H1 (cell line): Measurements from ENCODE around the gene DRC7. TPM values are rescaled to one million over a fixed set of nuclear protein-coding genes. Genes with fewer than 3 reads are reported as not detected.

Experiments used
- CTCF ChIA-PET: fragments of 300-600 bp; sonication (Branson Sonifier 250); formaldehyde crosslinking; loops from one replicate; lab custom pipeline; 2021; ENCODE audit not compliant: partially characterized antibody; lab: Charles Lee
- POLR2A ChIA-PET: fragments of 300-600 bp; sonication (Branson Sonifier 250); formaldehyde crosslinking; loops from one replicate; lab custom pipeline; 2021; ENCODE audit warnings: inconsistent platforms; ENCODE audit not compliant: partially characterized antibody; lab: Charles Lee
- DNase-seq, 2 experiments: peaks; one replicate each; pipeline versions ENCODE4 v3.0.0 to v3.0.0-alpha.2; 2010 to 2022; ENCODE audit warnings: low spot score in 2 of 2, low read depth in 1 of 2, mixed read lengths in 1 of 2
- FAIRE-seq: peaks from 2 replicates; lab custom pipeline; 2011; peaks lifted over from hg19 to GRCh38; lab: Jason Lieb, UNC
- H2AFZ ChIP-seq: 2 replicates; pipeline ENCODE4 v1.8.1; 2012; ENCODE audit warnings: low read length, inconsistent platforms
- H2AK5ac ChIP-seq: 2 replicates; pipeline ENCODE4 v1.6.1; 2013; ENCODE audit warnings: low read depth, low read length
- H2BK120ac ChIP-seq: replicated peaks from 2 replicates; pipeline ENCODE3; 2013; ENCODE audit warnings: low read depth, low read length, inconsistent platforms
- H2BK12ac ChIP-seq: 2 replicates; pipeline ENCODE4 v1.6.1; 2013; ENCODE audit warnings: low read depth, low read length
- H2BK15ac ChIP-seq: 2 replicates; pipeline ENCODE4 v1.6.1; 2013; ENCODE audit warnings: low read length
- H2BK20ac ChIP-seq: 2 replicates; pipeline ENCODE4 v1.6.1; 2013; ENCODE audit warnings: low read length
- H2BK5ac ChIP-seq: 2 replicates; pipeline ENCODE4 v1.6.1; 2013; ENCODE audit warnings: low read depth, low read length
- H3K14ac ChIP-seq: 2 replicates; pipeline ENCODE4 v1.6.1; 2013; ENCODE audit warnings: inconsistent platforms; ENCODE audit not compliant: insufficient read length
- H3K18ac ChIP-seq: 2 replicates; pipeline ENCODE4 v1.6.1; 2013; ENCODE audit warnings: low read length; ENCODE audit errors: extremely low read depth
- H3K23ac ChIP-seq: 2 replicates; pipeline ENCODE4 v1.6.1; 2013; ENCODE audit warnings: inconsistent platforms; ENCODE audit not compliant: insufficient read length
- H3K23me2 ChIP-seq: 2 replicates; pipeline ENCODE4 v1.6.1; 2013; ENCODE audit warnings: low read depth, low read length
- H3K27ac ChIP-seq: 2 replicates; pipeline ENCODE4 v1.6.1; 2011; ENCODE audit warnings: low read depth, low read length, inconsistent platforms
- H3K27me3 ChIP-seq, 4 experiments: replicated peaks in 1 of 4; 1 replicate in 1 of 4; 2 replicates in 3 of 4; pipeline versions ENCODE4 v1.6.1 to v1.8.1; 2011 to 2013; ENCODE audit warnings: low read length in 3 of 4, mild to moderate bottlenecking in 3 of 4, inconsistent platforms in 2 of 4, mixed read lengths in 2 of 4, moderate library complexity in 1 of 4; ENCODE audit not compliant: control insufficient read depth in 3 of 4, insufficient read depth in 3 of 4; ENCODE audit errors: extremely low read depth in 1 of 4
- H3K36me3 ChIP-seq, 4 experiments: 2 replicates each; pipeline versions ENCODE4 v1.6.1 to v1.8.1; 2011 to 2013; ENCODE audit warnings: mild to moderate bottlenecking in 4 of 4, low read length in 3 of 4, moderate library complexity in 2 of 4, control low read depth in 1 of 4, inconsistent platforms in 1 of 4; ENCODE audit not compliant: insufficient read depth in 4 of 4, control insufficient read depth in 2 of 4
- H3K4ac ChIP-seq: replicated peaks from 2 replicates; pipeline ENCODE3; 2013; ENCODE audit warnings: low read length, low read depth, mixed read lengths, inconsistent platforms; ENCODE audit not compliant: insufficient read length
- H3K4me1 ChIP-seq, 4 experiments: replicated peaks in 1 of 4; 1 replicate in 1 of 4; 2 replicates in 3 of 4; pipeline versions ENCODE4 v1.6.1 to v1.8.1; 2011 to 2013; ENCODE audit warnings: low read length in 3 of 4, inconsistent platforms in 2 of 4, mixed read lengths in 1 of 4; ENCODE audit not compliant: insufficient read depth in 4 of 4, control insufficient read depth in 3 of 4
- H3K4me2 ChIP-seq, 2 experiments: 2 replicates each; pipeline versions ENCODE4 v1.6.1 to v1.8.1; 2011 to 2013; ENCODE audit warnings: low read depth in 2 of 2, low read length in 2 of 2, control low read depth in 1 of 2, inconsistent platforms in 1 of 2, mild to moderate bottlenecking in 1 of 2; ENCODE audit not compliant: insufficient read depth in 1 of 2
- H3K4me3 ChIP-seq, 4 experiments: fragments of 200-600, 300-600 bp in 1 of 4; sonication (generic), shearing (Covaris generic), sonication (Bioruptor Twin) in 1 of 4; 2 replicates each; pipeline versions ENCODE4 v1.5.1 to v1.8.1; 2011 to 2016; ENCODE audit warnings: low read length in 4 of 4, low read depth in 3 of 4, control low read depth in 2 of 4, inconsistent platforms in 2 of 4, mild to moderate bottlenecking in 2 of 4, mixed read lengths in 1 of 4, moderate library complexity in 1 of 4; ENCODE audit not compliant: insufficient read depth in 2 of 4; ENCODE audit errors: extremely low read depth in 1 of 4
- H3K56ac ChIP-seq: replicated peaks from 2 replicates; pipeline ENCODE3; 2013; ENCODE audit warnings: low read depth, mild to moderate bottlenecking, mixed read lengths, low read length, inconsistent platforms; ENCODE audit not compliant: insufficient read length
- H3K79me1 ChIP-seq: 2 replicates; pipeline ENCODE4 v1.6.1; 2013; ENCODE audit warnings: low read depth, low read length, control low read depth
- H3K79me2 ChIP-seq, 2 experiments: 2 replicates each; pipeline versions ENCODE4 v1.6.1 to v1.8.1; 2012 to 2013; ENCODE audit warnings: low read length in 2 of 2, mild to moderate bottlenecking in 2 of 2, inconsistent platforms in 1 of 2; ENCODE audit not compliant: insufficient read depth in 2 of 2, control insufficient read depth in 1 of 2
- H3K9ac ChIP-seq, 4 experiments: replicated peaks in 1 of 4; 1 replicate in 1 of 4; 2 replicates in 3 of 4; pipeline versions ENCODE4 v1.6.1 to v1.8.1; 2011 to 2013; ENCODE audit warnings: low read depth in 3 of 4, low read length in 3 of 4, control low read depth in 2 of 4, mild to moderate bottlenecking in 2 of 4, moderate library complexity in 2 of 4, inconsistent platforms in 1 of 4; ENCODE audit errors: extremely low read depth in 1 of 4
- H3K9me3 ChIP-seq, 2 experiments: 2 replicates each; pipeline versions ENCODE4 v1.6.1 to v1.8.1; 2012 to 2013; ENCODE audit warnings: mild to moderate bottlenecking in 2 of 2, moderate library complexity in 2 of 2, control low read depth in 1 of 2, inconsistent platforms in 1 of 2, low read depth in 1 of 2, low read length in 1 of 2, mixed read lengths in 1 of 2; ENCODE audit not compliant: insufficient read depth in 2 of 2
- H4K20me1 ChIP-seq, 2 experiments: replicated peaks in 1 of 2; 2 replicates each; pipeline versions ENCODE3 to v1.8.1; 2011 to 2013; ENCODE audit warnings: inconsistent platforms in 2 of 2, low read length in 2 of 2, mild to moderate bottlenecking in 1 of 2; ENCODE audit not compliant: insufficient read depth in 2 of 2, control insufficient read depth in 1 of 2
- H4K5ac ChIP-seq: 2 replicates; pipeline ENCODE4 v1.6.1; 2013; ENCODE audit warnings: low read length, low read depth, mixed read lengths, inconsistent platforms; ENCODE audit not compliant: insufficient read length
- H4K8ac ChIP-seq: 2 replicates; pipeline ENCODE4 v1.8.0; 2013; ENCODE audit warnings: mild to moderate bottlenecking, moderate library complexity, low read length, inconsistent platforms; ENCODE audit not compliant: insufficient read depth; ENCODE audit errors: extremely low read depth
- H4K91ac ChIP-seq: replicated peaks from 2 replicates; pipeline ENCODE3; 2013; ENCODE audit warnings: low read length, mixed read lengths, inconsistent platforms; ENCODE audit not compliant: insufficient read length
- EGR1 ChIP-seq: IDR thresholded peaks from 2 replicates; pipeline ENCODE4 v1.6.1; 2011; ENCODE audit warnings: low read depth, low read length, borderline replicate concordance
- RAD21 ChIP-seq, 2 experiments: IDR thresholded peaks in 1 of 2; conservative IDR thresholded peaks in 1 of 2; 2 replicates each; pipeline ENCODE4 v1.6.1; 2011; ENCODE audit warnings: low read depth in 2 of 2, low read length in 2 of 2, improper control_type of control experiment in 1 of 2, inconsistent platforms in 1 of 2, mild to moderate bottlenecking in 1 of 2, moderate library complexity in 1 of 2
- WGBS, 2 experiments: shearing (Covaris generic) in 1 of 2; methylation state at CpG; one replicate each; pipeline versions ENCODE4 v1.1.6 to v1.1.7; 2013 to 2015; ENCODE audit warnings: low lambda C conversion rate in 2 of 2, mixed read lengths in 2 of 2, inconsistent platforms in 1 of 2, low coverage in 1 of 2, missing lambda C conversion rate in 1 of 2; ENCODE audit not compliant: insufficient replicate concordance in 2 of 2, insufficient coverage in 1 of 2, insufficient read length in 1 of 2; ENCODE audit errors: extremely low coverage in 1 of 2, missing lambda C conversion rate in 1 of 2; 5-methylcytosine and 5-hydroxymethylcytosine counted together
- polyA plus RNA-seq, 7 experiments: library from polyadenylated mRNA; depleted of rRNA in 3 of 7; stranded (reverse) in 5 of 7; unstranded in 2 of 7; fragments of >200 nt in 5 of 7; fragments of 200-250 nt in 2 of 7; gene quantifications; 1 replicate in 5 of 7; 2 replicates in 1 of 7; 4 replicates in 1 of 7; pipeline versions ENCODE4 v1.2.1 to v1.2.3, GENCODE V29; 2011 to 2013; ENCODE audit warnings: missing spikeins in 2 of 7, mixed read lengths in 2 of 7
- total RNA-seq: library from RNA; stranded (reverse); fragmentation: NEBNext Ultra II Directional; extraction: Animal tissue kit (Norgen Biotek cat#: 25700); gene quantifications from 2 replicates; pipeline ENCODE4 v1.2.1, GENCODE V29; 2021
- TF ChIP-seq, protein P1 (sequence below), 3 experiments: IDR thresholded peaks; 1 replicate in 2 of 3; 2 replicates in 1 of 3; pipeline versions ENCODE4 v1.5.1 to v1.6.1; 2011; ENCODE audit warnings: low read length in 3 of 3, mild to moderate bottlenecking in 3 of 3, inconsistent platforms in 2 of 3, low read depth in 1 of 3, moderate library complexity in 1 of 3; ENCODE audit not compliant: insufficient read depth in 1 of 3; ENCODE audit errors: control extremely low read depth in 1 of 3

The DRC7 gene
- total and polyA plus RNA-seq, 2 of the 8 experiments (the other 6 are each of a cell fraction or from before 2014, with no cell fraction given) = 0.14 TPM; not detected in 1

DNA sequence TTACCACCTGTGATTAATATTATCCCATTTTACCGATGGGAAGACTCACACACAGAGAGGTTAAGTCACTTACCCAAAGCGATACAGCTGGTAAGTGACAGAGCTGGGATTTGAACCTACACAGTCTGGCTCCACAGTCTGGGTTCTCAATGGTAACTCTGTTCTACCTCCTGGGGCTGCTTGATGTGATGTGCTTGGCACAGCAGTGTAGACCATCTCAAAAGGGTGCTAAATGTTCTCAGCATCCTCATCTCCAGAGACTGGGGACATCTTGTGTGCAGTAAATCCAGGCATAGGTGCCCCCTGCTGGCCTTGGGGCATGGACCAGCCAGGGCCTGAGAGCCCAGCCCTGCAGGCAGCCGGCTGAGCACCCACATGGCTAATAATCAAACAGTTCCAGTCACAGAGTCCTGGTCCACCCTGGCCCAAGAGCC, 25.6 kb downstream of the DRC7 start:
- no peak overlapping the region for H2BK12ac ChIP-seq
- H4K91ac ChIP-seq = no peak overlapping the region
- H3K14ac ChIP-seq = no peak overlapping the region
- H2BK5ac ChIP-seq = no peak overlapping the region
- H3K18ac ChIP-seq = no peak overlapping the region
- no peak overlapping the region for H3K4ac ChIP-seq
- H3K23ac ChIP-seq = no peak overlapping the region
- H2BK120ac ChIP-seq = no peak overlapping the region
- H2AK5ac ChIP-seq = no peak overlapping the region
- H2BK20ac ChIP-seq = no peak overlapping the region
- no peak overlapping the region for H4K8ac ChIP-seq
- CTCF ChIA-PET = interaction anchor here (1.0 to 2.4 kb wide), 7 partner anchors 9 to 144 kb away, joined by 3 to 9 read pairs (median 5); no protein-coding TSS in a partner anchor
- peak in 1 of 2 experiments; percentile 60 for DNase-seq
- H3K23me2 ChIP-seq = no peaks in the 10 kb centered on the region
- TF ChIP-seq EGR1 = no peak
- TF ChIP-seq, protein P1, sequence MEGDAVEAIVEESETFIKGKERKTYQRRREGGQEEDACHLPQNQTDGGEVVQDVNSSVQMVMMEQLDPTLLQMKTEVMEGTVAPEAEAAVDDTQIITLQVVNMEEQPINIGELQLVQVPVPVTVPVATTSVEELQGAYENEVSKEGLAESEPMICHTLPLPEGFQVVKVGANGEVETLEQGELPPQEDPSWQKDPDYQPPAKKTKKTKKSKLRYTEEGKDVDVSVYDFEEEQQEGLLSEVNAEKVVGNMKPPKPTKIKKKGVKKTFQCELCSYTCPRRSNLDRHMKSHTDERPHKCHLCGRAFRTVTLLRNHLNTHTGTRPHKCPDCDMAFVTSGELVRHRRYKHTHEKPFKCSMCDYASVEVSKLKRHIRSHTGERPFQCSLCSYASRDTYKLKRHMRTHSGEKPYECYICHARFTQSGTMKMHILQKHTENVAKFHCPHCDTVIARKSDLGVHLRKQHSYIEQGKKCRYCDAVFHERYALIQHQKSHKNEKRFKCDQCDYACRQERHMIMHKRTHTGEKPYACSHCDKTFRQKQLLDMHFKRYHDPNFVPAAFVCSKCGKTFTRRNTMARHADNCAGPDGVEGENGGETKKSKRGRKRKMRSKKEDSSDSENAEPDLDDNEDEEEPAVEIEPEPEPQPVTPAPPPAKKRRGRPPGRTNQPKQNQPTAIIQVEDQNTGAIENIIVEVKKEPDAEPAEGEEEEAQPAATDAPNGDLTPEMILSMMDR (IDR thresholded peaks at IDR 0.05; ENCODE audit: control extremely low read depth in 1 of 3, insufficient read depth in 1 of 3, low read depth in 1 of 3, low read length in 3 of 3) = peak; percentile 57 to 63 (median 61)
- peak; percentile 43 to 67 for TF ChIP-seq RAD21 (IDR thresholded peaks at IDR 0.05 in 1 of 2, conservative IDR thresholded peaks at IDR 0.05 in 1 of 2; ENCODE audit: low read depth in 2 of 2, low read length in 2 of 2)
- H3K9me3 ChIP-seq = no peaks in the 10 kb centered on the region
- no peak overlapping the region for H3K27ac ChIP-seq
- no peaks in the 10 kb centered on the region for H3K79me1 ChIP-seq
- H3K4me2 ChIP-seq = no peak overlapping the region
- no peaks in the 10 kb centered on the region for H3K4me1 ChIP-seq
- no peak overlapping the region for H3K56ac ChIP-seq
- H4K20me1 ChIP-seq = no peaks in the 10 kb centered on the region
- no peak overlapping the region for H4K5ac ChIP-seq
- no peak overlapping the region for H3K9ac ChIP-seq
- H3K4me3 ChIP-seq = no peak overlapping the region
- POLR2A ChIA-PET = no interaction called here
- no peaks in the 10 kb centered on the region; a peak in 1 of 7 replicates for H3K27me3 ChIP-seq
- no peaks in the 10 kb centered on the region for H3K79me2 ChIP-seq
- no peak for FAIRE-seq
- H2AFZ ChIP-seq = no peak overlapping the region
- H3K36me3 ChIP-seq = no peaks in the 10 kb centered on the region
- 84% methylated on average over 3 of the region's 3 CpGs; no CpG with 5 or more reads in 1 of the 2 experiments for WGBS, 2 experiments
- no peak overlapping the region for H2BK15ac ChIP-seq
